Amniotic stem cell (primary cell): ENCODE data around the gene GRIP2.

Experiments used
- DNase-seq: peaks from one replicate; lab custom pipeline; 2025; lab: John Stamatoyannopoulos, UW

Gene GRIP2

DNA sequence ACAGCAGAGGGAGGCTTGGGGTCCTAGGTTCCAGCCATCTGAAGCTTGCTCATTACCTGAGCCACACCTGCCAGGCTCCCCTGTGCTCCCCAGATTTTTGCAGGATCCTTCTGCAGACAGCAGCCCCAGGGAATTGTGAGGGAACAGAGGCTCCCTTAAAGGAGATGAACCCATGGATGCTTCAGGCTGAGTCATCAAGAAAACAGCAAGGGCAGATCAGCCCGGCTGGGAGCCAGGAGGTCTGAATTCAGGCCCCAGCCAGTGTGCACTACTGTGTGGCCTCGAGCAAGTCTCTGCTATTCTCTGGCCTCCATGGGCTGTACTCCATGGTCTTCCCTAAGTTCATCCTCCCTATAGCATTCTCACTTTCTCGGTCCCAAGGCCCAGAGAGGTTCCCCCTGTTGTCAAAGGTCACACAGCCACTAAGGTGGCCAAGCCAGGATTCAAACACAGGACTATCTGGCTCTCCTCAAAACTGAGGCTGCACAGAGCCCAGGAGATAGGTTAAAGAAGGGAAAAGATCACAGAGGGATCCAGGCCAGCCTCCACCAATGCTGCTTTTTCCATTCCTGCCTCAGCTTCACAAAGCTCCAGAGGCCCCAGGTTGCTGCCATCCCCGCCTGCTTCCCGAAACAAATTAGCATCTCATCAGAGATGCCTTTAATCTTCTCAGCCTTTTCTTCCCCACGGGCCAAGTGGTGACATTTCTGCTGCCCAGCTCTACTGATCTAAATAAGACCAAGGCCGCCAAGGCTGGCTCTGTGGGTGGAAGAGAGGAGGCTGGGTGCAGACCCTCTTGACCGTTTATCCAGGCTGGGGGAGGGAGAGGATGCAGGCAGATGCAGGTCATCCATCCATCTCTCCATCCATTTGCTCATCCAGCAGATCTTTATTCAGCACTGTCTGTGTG lies 21.2 kb upstream of the GRIP2 start:
- no peak for DNase-seq

GRCh38 chr3:14560110-14560509 lies 20.0 kb upstream of the GRIP2 start:
- DNase-seq = no peak

DNA sequence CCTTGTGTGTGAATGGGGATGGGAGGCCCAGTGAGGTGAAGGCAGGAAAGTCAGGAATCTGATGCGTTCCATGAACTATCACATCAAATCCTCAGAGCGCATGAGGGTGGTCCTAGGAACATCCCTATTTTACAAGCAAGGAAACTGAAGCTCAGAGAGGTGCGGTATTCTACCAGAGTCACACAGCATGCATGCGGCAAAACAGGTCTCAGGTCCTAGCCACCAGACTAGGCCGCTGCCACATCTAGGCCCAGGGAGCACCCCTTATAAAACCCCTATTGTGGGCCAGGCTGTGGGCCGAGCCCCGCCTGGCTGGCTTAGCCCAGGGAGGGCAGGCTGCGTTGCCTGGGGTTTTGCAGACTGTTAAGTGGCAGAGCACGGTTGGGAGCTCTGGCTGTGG lies 17.9 kb upstream of the GRIP2 start:
- DNase-seq = no peak

DNA sequence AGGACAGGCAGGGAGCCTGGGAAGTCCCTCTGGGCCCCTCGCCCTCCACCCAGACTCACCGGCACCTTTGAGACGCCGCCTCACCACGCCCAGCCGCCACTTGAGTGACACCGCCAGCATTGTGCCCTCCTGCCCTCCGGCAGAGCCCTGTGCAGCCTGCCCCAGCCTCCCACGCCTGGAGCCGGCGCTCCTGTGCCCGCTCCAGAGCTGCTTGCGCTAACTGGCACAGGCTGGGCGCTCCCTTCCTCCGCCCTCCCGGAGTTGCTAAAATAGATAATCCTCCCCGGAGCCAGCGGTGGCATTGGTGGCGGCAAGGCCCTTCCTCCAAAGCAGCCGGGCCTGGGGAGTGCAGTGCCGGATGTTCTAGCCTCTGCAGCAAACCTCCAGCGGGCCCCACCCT lies 15.7 kb upstream of the GRIP2 start:
- DNase-seq = no peak

DNA sequence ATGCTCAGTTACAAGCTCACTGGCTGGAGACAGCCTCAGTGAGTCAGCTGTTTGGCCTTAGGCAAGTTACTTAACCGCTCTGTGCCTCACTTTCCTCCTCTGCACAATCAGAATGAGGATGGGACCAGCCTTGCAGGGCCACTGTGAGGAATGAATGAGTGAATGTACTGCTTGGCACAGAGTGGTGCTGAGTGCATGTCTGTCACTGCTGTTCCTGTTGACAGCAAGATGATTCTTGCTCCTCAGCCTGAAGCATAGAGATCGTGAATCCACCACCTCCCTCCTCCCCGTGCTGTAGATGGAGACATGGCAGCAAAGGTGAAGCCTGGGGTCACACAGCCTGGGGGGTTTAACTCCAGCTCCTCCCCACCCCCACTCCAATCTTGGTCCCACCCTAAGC lies 14.6 kb upstream of the GRIP2 start:
- no peak for DNase-seq

GRCh38 chr3:14553871-14554270 lies 13.7 kb upstream of the GRIP2 start:
- no peak for DNase-seq

GRCh38 chr3:14552717-14553116 lies 12.6 kb upstream of the GRIP2 start:
- no peak for DNase-seq

DNA sequence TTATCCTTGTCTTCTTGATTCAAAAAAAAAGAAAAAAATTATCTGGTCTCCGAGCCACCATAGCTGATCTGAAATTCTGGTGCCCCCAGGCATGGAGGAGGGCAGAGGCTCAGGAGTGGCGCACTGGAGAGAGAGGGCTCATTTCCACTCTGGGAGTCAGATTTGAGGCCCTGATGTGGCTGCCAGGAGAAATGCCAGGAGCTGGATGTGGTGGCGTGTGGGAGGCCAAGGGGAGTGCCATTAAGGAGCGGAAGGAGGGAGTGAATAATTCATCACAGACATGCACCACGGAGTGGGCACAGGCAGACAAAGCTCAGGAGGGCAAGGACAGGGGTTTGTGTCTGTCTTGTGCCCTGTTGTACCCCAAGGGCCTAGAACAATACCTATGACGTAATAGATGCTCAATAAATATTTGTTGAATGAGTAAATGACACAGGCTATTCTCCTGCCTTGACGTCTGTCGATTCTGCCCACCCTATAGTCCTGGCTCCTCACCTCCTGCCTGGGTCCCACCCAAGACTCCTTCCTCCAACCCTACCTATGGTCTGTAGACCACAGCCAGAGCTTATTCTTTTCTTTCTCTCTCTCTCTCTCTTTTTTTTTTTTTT lies 12.0 kb upstream of the GRIP2 start:
- no peak for DNase-seq

DNA sequence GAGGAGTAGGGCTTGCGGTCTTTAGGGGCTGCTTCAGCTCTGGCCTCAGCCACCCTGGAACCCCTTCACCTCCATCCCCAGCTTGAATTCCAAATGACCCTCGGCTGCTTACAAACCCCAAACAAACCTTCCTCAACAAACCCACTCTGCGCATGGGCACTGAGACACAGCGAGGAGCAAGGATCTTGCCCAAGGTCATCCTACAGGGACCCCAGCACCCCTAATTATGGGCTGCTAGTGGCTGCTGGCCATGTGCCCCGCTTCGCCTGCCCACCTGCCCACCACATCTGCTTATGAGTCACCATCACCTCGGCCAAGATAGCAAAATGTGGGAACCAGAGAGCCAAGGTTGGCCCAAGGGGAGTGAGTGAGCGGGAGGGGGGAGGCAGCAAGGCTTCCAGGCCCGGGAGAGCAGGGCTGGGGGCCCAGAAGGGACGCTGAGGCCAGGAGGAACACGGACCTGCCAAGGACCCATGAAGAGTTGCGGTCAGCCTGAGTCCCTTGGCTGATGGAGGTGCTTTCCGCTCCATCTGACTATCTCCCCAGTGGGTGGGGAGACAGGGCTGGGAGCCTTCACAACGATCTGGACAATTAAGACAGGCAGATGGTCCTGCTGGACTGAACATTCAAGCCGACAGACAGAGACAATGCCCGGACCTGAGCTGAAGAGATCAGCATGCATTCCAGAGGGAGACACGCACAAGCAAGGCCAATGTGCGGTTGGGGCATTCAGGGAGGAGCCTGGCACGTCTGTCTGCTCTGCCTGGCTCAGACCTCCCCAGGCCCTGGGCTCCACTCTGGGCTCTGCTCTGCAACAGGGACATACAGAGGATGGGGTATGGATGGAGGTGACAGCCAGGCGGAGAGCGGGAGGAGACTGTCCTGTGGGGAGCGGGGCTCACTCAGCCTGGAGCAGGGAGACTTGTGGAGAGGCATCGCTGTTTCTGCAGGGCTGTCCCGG lies 10.8 kb upstream of the GRIP2 start:
- DNase-seq = no peak

DNA sequence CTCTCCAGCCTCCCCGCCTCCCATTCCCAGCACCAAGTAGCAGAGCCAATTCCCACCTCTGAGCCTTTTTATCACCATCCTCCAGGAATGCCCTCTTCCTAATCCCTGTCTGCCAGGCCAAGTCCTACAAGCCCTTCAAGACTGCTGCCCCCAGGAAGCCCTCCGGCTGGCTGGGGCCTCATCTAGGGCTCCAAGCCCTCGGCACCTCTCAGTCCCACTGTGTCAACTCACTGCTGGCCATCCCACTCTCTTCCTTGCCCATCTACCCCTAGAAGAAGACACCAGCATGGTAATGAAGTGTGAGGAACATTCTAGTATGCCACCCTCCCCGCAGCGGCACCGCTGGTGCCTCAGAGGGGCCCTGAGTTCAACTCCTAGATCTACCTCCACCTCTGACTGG lies 10.0 kb upstream of the GRIP2 start:
- DNase-seq = no peak

DNA sequence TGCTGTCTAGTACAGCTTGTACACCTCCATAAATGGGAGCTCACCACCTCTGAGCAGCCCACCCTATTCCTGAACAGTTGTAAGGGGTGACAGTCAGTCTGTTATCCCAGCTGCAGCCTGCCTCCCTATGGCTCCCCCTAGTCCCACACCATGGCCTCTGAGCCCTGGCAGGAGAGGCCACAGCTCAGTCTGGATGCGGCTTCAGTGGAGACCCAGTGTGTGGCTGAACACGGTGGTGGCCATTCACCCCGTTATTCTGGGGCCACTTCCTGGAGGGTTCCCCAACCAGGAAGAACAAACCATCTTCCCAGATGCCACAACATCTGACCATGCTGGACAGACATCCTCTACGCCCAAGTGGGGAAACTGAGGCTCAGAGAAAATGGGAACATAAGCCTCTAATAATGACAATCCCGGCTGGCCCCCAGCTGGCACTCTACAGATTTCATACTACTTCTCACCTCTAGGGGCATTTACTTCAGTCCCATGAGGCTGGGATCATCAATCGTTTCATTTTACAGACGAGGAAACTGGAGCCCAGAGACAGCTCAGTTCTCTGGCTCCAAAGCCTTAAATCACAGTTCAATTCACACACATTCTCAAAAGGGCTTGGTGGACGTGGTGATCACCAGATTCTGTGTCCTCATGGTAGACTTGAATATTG lies 9.2 kb upstream of the GRIP2 start:
- no peak for DNase-seq

DNA sequence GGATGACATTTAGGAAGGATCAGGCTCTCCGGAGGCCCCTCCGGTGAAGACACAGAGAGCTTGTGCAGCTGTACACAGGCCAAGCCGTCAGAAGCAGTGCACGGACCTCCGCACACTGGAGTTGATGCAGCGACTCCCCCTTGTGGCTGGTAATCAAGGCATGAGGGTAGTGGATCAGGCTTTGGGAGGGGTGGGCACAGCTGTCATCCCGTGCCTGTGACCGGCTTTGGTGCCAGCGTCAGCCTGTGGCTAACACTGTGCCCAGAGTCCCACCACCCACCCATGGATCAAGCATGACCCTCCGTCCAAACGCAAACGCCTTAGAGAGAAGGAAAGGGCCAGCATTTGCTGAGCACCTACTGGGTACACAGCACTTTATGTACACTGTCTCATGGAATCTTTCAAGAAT lies 8.2 kb upstream of the GRIP2 start:
- DNase-seq = no peak

GRCh38 chr3:14547693-14548092 lies 7.6 kb upstream of the GRIP2 start:
- DNase-seq = no peak

GRCh38 chr3:14546041-14546440 lies 5.9 kb upstream of the GRIP2 start:
- DNase-seq = no peak

- DNase-seq = no peak
These were observed 5.1 kb upstream of the GRIP2 start for GRCh38 chr3:14545251-14545635.

DNA sequence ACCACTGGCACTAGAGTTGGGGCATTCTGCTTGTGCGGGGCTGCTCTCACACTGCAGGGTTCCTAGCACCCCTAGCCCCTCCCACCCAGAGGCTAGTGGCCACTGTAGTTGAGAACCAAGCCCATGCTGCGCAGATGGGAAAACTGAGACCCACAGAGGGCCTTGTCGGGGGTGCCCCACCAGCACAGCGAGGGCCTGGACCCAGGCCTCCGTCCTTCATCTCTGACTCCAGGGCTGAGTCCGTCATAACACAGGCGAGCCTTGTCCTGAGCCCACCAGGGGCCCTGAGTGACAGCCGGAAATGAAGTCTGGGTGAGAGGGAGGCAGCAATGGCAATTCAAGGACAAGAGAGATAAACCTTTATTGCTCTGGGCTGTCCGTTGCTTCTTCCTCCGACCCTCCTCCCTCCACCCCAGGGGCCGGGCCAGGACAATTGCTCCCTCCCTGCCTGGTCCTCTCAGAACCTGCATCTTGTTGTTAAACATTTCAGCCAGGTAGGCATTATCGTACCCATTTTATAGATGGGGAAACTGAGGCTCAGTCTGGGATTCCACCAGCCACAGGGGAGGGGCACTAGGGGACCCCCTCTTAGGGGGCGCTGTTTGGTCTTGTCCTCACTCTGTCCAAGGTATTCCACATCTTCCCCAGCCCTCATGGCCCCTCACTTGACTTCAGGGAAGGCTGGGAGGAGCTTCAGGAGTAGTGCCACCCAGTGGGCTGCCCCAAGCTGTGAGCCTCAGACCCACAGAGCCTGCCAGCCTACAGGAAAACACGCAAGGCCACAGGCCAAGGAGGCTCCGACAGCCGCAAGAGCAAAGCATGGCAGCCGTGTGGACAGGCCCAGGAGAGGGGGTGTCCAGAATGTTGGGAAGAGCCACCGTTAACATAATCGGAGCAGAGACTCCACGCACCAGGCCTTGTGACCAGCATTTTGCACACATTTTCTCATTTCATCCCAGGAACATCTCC lies 4.4 kb upstream of the GRIP2 start:
- no peak for DNase-seq

DNA sequence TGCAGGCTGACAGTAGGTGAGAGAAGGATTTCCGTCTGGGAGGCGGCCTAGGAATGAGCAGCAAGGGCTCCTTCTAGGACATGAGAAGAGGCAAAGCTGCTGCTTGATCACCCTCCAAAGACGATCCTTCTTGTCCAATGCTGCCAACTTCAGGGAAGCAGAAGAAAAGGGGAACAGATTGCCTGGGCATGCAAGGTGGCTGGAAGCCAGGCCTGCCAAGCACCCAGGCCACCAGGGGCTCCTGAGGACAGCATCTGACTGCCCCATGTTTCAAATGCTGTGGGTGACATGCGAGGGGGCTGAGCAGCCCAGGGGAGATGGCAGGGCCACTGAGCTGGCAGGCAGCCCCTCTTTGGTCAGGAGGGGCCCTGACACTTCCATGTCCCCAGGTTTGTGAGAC lies 3.3 kb upstream of the GRIP2 start:
- no peak for DNase-seq

GRCh38 chr3:14542656-14543055 lies 2.5 kb upstream of the GRIP2 start:
- DNase-seq = no peak

- DNase-seq = no peak
These were observed 1.5 kb upstream of the GRIP2 start for GRCh38 chr3:14541646-14542045.

- no peak for DNase-seq
These were observed 761 bp upstream of the GRIP2 start for GRCh38 chr3:14540821-14541385.

- DNase-seq = no peak
These were observed 779 bp downstream of the GRIP2 start for GRCh38 chr3:14539384-14539741.
